ENCODE results near the gene DHRSX. TPM values are rescaled to one million over a fixed set of nuclear protein-coding genes. Genes with fewer than 3 reads are reported as not detected.

The DHRSX gene
- total RNA-seq = 20.2 and 26.0 TPM in 2 replicates

GRCh38 chrX:2500803-2501558 is at the start of gene DHRSX, which contains the start of gene ZBED1:
Gene DHRSX, minus strand, starts transcription at chrX:2500976. Its CDS starts 51 bp downstream, at chrX:2500925.
Gene ZBED1, minus strand, starts transcription at chrX:2500976. Its CDS starts 10,257 bp downstream, at chrX:2490719.

Other genes starting within 250 kb of the DHRSX start
- gene ZBED1, start within 50 bp of the DHRSX start, total RNA-seq = 52.6 and 53.9 TPM in 2 replicates
- gene CD99, start 190.3 kb upstream of the DHRSX start, total RNA-seq = 309 and 366 TPM in 2 replicates